Testis (tissue), 2 donors: ENCODE data around the gene NPEPL1.

Experiments
- CTCF ChIP-seq, 3 experiments: fragments of 450-650 bp in 2 of 3; fragments of 200-600 bp in 1 of 3; sonication (generic) in 1 of 3; IDR thresholded peaks; one replicate each; pipeline ENCODE4 v1.5.1; 2016 to 2019; ENCODE audit warnings: antibody characterized with exemption in 3 of 3, mild to moderate bottlenecking in 2 of 3, moderate library complexity in 1 of 3
- POLR2A ChIP-seq: fragments of 450-650 bp; IDR thresholded peaks from one replicate; pipeline ENCODE4 v1.6.1; 2017; ENCODE audit warnings: antibody characterized with exemption, mild to moderate bottlenecking, moderate library complexity

- TF ChIP-seq CTCF (IDR thresholded peaks at IDR 0.05) (no peak), POLR2A (no peak)
These were observed 63.3 kb downstream of the NPEPL1 start for GRCh38 chr20:58755766-58756449.
